Immature natural killer cell (primary cell): Measurements from ENCODE around the gene TTLL8. TPM values are rescaled to one million over a fixed set of nuclear protein-coding genes. Genes with fewer than 3 reads are reported as not detected.
A peak's percentile ranks its signal among the peaks of the same experiment; 100 is the strongest.

Experiments used
- DNase-seq, 3 donors: peaks; one replicate each; pipeline ENCODE4 v3.0.0; 2022; ENCODE audit warnings: mixed read lengths in 1 of 3
- H3K27ac Mint-ChIP-seq, 6 donors: one replicate each; pipeline ENCODE4 v1.8.0; 2020; ENCODE audit warnings: mixed read lengths in 6 of 6, mild to moderate bottlenecking in 5 of 6, inconsistent platforms in 4 of 6, moderate library complexity in 3 of 6
- H3K27me3 Mint-ChIP-seq, 3 donors: one replicate each; pipeline ENCODE4 v1.8.0; 2020 to 2021; ENCODE audit warnings: low read depth in 3 of 3, mild to moderate bottlenecking in 3 of 3, mixed read lengths in 3 of 3, moderate library complexity in 3 of 3, inconsistent platforms in 1 of 3
- H3K36me3 Mint-ChIP-seq, 3 donors: one replicate each; pipeline ENCODE4 v1.8.0; 2020; ENCODE audit warnings: mixed read lengths in 3 of 3, inconsistent platforms in 2 of 3, mild to moderate bottlenecking in 2 of 3
- H3K4me1 Mint-ChIP-seq, 2 donors: one replicate each; pipeline ENCODE4 v1.8.0; 2020; ENCODE audit warnings: inconsistent platforms in 2 of 2, mild to moderate bottlenecking in 2 of 2, mixed read lengths in 2 of 2, moderate library complexity in 1 of 2
- H3K4me3 Mint-ChIP-seq, 5 donors: one replicate each; pipeline ENCODE4 v1.8.0; 2020; ENCODE audit warnings: mild to moderate bottlenecking in 5 of 5, mixed read lengths in 5 of 5, inconsistent platforms in 3 of 5, moderate library complexity in 3 of 5
- H3K9me3 Mint-ChIP-seq, 6 donors: one replicate each; pipeline ENCODE4 v1.8.0; 2020; ENCODE audit warnings: mild to moderate bottlenecking in 6 of 6, mixed read lengths in 6 of 6, inconsistent platforms in 4 of 6, moderate library complexity in 3 of 6
- polyA plus RNA-seq, 3 donors: library from polyadenylated mRNA; unstranded; fragments of 300-500 nt; fragmentation: Illumina TruSeq; gene quantifications; one replicate each; pipeline ENCODE4 v1.2.3, GENCODE V29; 2021

TTLL8 gene
- polyA plus RNA-seq, 3 donors from 2014 or later: not detected

- no peaks in the 10 kb centered on the region for H3K36me3 Mint-ChIP-seq
- H3K9me3 Mint-ChIP-seq: peaks cover 0 to 6% (median 3%) of the 10 kb centered on the region in 6 donors
- DNase-seq: no peak
- H3K27me3 Mint-ChIP-seq: peaks cover 0 to 5% (median 2%) of the 10 kb centered on the region in 3 donors
- H3K4me1 Mint-ChIP-seq: peaks cover 4% of the 10 kb centered on the region in 2 donors
- no peak overlapping the region for H3K4me3 Mint-ChIP-seq
- H3K27ac Mint-ChIP-seq: no peak overlapping the region
Measured at GRCh38 chr22:50049299-50050195, 8.6 kb downstream of the TTLL8 start.

- H3K27ac Mint-ChIP-seq: no peak overlapping the region
- no peak for DNase-seq
- peaks cover 0 to 5% (median 2%) of the 10 kb centered on the region in 3 donors for H3K27me3 Mint-ChIP-seq
- peaks cover 0 to 4% (median 1%) of the 10 kb centered on the region in 6 donors for H3K9me3 Mint-ChIP-seq
- H3K4me1 Mint-ChIP-seq: peaks cover 10 to 11% of the 10 kb centered on the region in 2 donors
- no peaks in the 10 kb centered on the region for H3K36me3 Mint-ChIP-seq
- H3K4me3 Mint-ChIP-seq: no peak overlapping the region
Measured at GRCh38 chr22:50048836-50049235, 9.3 kb downstream of the TTLL8 start.

GRCh38 chr22:50048061-50048765, 9.9 kb downstream of the TTLL8 start:
- Mint-ChIP-seq H3K4me3 (no peak overlapping the region), H3K36me3 (no peaks in the 10 kb centered on the region), H3K27ac (no peak overlapping the region), H3K9me3 (no peaks in the 10 kb centered on the region), H3K27me3 (peaks cover 1 to 5% (median 4%) of the 10 kb centered on the region in 3 donors), H3K4me1 (peaks cover 13 to 18% of the 10 kb centered on the region in 2 donors)
- no peak for DNase-seq

GRCh38 chr22:50047346-50047745, 10.8 kb downstream of the TTLL8 start:
- DNase-seq: no peak
- Mint-ChIP-seq H3K27ac (no peak overlapping the region), H3K4me3 (no peak overlapping the region), H3K36me3 (no peaks in the 10 kb centered on the region), H3K9me3 (no peaks in the 10 kb centered on the region), H3K27me3 (peaks cover 0 to 5% (median 4%) of the 10 kb centered on the region in 3 donors), H3K4me1 (peaks cover 13 to 19% of the 10 kb centered on the region in 2 donors)

DNA sequence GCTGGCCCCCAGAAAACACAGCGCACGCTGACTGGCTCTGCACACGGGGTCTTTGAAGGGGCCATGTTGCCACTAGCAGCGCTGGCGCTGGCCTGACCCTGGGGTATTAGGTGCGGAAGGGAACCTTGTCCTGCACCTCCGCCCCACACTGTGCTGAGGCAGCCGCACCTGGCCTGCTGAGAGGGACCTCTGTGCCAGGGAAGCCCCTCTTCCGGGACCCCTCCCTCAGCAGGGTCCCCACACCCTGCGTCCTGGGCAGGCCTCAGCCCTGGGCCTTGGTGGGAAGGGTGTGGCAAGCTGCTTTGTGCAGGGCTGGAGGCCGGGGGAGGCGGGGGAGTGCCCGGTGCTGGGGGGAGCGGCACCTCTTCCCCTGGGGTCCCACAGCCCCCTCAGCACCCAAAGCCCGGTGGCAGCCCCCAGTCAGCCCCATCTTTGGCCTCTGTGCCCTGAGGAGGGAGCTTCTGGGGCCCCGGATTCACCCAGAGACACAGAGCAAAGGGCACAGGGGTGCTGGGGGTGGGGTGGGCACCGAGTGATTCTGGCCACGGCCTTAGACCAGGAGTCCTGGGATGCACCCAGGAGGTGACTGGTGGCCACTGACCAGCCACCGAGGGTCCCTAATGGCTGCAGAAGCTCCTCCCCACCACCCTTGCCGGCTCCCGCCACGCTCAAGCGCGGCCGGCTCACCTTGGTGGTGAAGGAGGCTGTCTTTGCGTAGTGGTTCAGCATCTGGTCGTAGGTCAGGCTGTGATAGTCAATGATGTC, 11.4 kb downstream of the TTLL8 start:
- Mint-ChIP-seq H3K9me3 (no peaks in the 10 kb centered on the region), H3K36me3 (no peaks in the 10 kb centered on the region), H3K4me1 (peaks cover 13 to 19% of the 10 kb centered on the region in 2 donors), H3K27me3 (peaks cover 0 to 5% (median 4%) of the 10 kb centered on the region in 3 donors), H3K4me3 (no peak overlapping the region), H3K27ac (no peak overlapping the region)
- DNase-seq: no peak

DNA sequence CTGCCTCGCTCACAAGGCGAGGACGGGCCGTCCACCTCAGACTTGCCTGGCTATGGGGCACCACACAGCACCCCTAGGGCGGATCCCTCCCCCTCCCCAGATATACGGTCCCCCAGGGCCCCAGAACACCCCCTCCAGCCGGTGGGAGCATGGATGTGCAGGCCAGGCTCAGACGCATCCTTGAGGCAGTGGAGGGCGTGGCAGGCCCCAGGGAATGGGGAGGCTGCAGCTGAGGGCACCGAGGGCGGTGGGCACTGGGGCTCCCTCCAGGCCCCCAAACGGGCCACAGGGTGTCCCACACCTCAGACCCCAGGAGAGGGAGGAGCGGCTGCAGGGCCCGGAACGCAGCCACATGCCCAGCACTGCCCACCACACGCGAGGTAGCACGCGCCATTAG, 12.1 kb downstream of the TTLL8 start:
- Mint-ChIP-seq H3K9me3 (no peaks in the 10 kb centered on the region), H3K4me3 (no peak overlapping the region), H3K36me3 (no peaks in the 10 kb centered on the region), H3K27ac (no peak overlapping the region), H3K4me1 (peaks cover 13 to 19% of the 10 kb centered on the region in 2 donors), H3K27me3 (peaks cover 0 to 4% (median 3%) of the 10 kb centered on the region in 3 donors)
- DNase-seq: no peak

GRCh38 chr22:50045211-50046018, 12.7 kb downstream of the TTLL8 start:
- no peak overlapping the region for H3K4me3 Mint-ChIP-seq
- DNase-seq: no peak

DNA sequence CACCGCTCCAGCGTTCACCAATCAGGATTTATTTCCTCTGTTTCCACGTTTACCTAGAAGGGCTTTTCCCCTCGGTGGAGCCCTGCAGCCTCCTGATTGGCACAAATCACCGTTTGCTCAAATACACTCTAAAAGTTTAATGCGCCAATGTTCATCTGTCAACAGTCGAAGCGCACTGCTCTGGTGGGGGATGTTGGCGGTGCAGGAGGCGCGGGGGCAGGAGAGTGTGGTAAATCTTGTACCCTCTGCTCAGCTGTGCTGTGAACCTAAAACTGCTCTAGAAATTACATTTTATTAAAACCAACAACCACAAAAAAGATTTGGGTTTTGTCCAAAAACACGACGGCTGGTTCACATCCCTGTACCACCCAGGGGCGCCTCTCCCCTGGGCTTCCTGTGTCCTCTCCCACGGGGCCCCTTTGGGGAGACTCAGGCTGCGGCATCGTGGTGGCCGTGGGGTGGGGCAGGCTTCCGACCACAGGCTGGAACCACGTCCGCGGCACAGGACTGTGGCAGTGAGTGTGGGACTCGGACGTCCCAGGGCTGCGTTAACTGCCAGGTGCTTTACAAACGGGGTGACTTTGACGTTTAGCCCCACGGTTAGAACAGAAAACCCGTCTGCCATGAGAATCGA, 13.5 kb downstream of the TTLL8 start:
- DNase-seq: peak; percentile 41 to 52 (median 41)

More at GRCh38 chr22:50045211-50046018, 12.7 kb downstream of the TTLL8 start:
- Mint-ChIP-seq H3K9me3 (no peaks in the 10 kb centered on the region), H3K27ac (no peak overlapping the region), H3K4me1 (peaks cover 13 to 19% of the 10 kb centered on the region in 2 donors), H3K27me3 (peaks cover 0 to 4% (median 3%) of the 10 kb centered on the region in 3 donors), H3K36me3 (no peaks in the 10 kb centered on the region)

DNA sequence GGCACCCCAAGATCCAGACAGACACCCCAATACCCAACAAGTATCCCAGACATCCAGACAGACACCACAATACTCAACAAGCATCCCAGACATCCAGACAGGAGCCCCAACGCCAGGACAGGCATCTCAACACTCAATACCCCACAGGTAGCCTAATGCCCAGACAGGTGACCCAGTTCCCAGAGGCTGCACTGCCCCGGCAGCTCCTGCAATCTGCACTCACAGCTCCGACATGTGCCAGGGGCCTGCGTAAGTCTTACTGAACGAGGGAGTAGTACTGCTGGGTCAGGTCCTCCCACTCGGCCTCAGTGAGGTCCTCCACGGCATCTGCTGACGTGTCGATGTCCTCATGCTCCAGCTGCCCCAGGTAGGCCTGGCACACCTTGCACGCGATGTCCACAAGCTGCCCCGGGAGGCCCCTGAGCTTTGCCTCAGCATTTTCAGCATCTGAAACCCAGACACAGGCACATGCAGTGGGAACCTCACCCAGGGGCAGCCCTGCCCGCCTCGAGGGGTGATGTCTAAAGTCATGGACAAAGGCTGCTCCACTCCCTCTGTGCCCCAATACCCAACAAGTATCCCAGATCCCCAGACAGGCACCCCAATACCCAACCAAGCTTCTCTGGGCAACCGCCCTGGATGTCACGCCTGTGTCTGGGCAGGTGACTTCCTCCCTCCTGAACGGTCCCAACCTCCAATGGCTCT, 16.6 kb downstream of the TTLL8 start:
- no peak for DNase-seq
- peaks cover 0 to 4% (median under 1%) of the 10 kb centered on the region in 6 donors for H3K9me3 Mint-ChIP-seq
- no peak overlapping the region for H3K4me3 Mint-ChIP-seq
- no peak overlapping the region for H3K27ac Mint-ChIP-seq
- H3K27me3 Mint-ChIP-seq: peaks cover 0 to 4% (median 2%) of the 10 kb centered on the region in 3 donors
- no peaks in the 10 kb centered on the region for H3K36me3 Mint-ChIP-seq
- peaks cover 13 to 19% of the 10 kb centered on the region in 2 donors for H3K4me1 Mint-ChIP-seq

More for the DNA sequence above, 13.5 kb downstream of the TTLL8 start:
- peaks cover 13 to 19% of the 10 kb centered on the region in 2 donors for H3K4me1 Mint-ChIP-seq
- H3K4me3 Mint-ChIP-seq: peak overlapping the region; percentile 24 to 66 (median 47)
- peaks cover 0 to 4% (median 3%) of the 10 kb centered on the region in 3 donors for H3K27me3 Mint-ChIP-seq
- H3K9me3 Mint-ChIP-seq: no peaks in the 10 kb centered on the region
- H3K27ac Mint-ChIP-seq: peak overlapping the region in 4 of 6 donors; percentile 41 to 52 (median 46)
- no peaks in the 10 kb centered on the region for H3K36me3 Mint-ChIP-seq

DNA sequence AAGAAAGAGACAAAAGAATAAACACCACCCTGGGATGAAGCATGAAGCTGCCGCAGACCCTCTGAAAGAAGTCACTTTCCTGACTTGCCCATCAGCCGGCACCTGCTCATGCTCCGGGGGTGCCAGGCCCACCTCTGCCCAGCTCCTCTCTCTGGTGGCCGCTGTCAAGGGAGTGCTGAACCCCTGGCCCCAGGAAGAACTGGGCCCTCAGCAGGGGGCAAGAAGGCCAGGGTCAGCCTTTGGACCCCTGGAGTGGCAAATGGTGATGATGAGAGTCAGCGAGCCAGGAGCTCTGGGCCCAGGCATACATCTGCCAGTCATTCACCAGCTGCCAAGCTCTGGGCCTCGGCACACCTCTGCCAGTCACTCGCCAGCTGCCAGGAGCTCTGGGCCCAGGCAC, 17.4 kb downstream of the TTLL8 start:
- Mint-ChIP-seq H3K27me3 (peaks cover 0 to 4% (median 2%) of the 10 kb centered on the region in 3 donors), H3K36me3 (no peaks in the 10 kb centered on the region), H3K4me1 (peaks cover 13 to 19% of the 10 kb centered on the region in 2 donors), H3K27ac (no peak overlapping the region), H3K4me3 (no peak overlapping the region), H3K9me3 (peaks cover 0 to 4% (median under 1%) of the 10 kb centered on the region in 6 donors)
- DNase-seq: no peak

GRCh38 chr22:50039669-50040443, 18.2 kb downstream of the TTLL8 start:
- Mint-ChIP-seq H3K4me3 (no peak overlapping the region), H3K36me3 (no peaks in the 10 kb centered on the region), H3K9me3 (peaks cover 0 to 4% (median under 1%) of the 10 kb centered on the region in 6 donors), H3K27ac (no peak overlapping the region), H3K4me1 (peaks cover 12 to 18% of the 10 kb centered on the region in 2 donors), H3K27me3 (peaks cover 0 to 6% (median 2%) of the 10 kb centered on the region in 3 donors)
- DNase-seq: no peak
